GM13977 (cell line): ENCODE measurements around the gene COX19.

Experiments used
- DNase-seq: peaks from one replicate; pipeline ENCODE4 v3.0.0; 2012; ENCODE audit warnings: low spot score
- CTCF ChIP-seq: IDR thresholded peaks from 2 replicates; pipeline ENCODE4 v1.5.1; 2012; ENCODE audit warnings: mild to moderate bottlenecking, control low read depth; ENCODE audit not compliant: insufficient read depth; ENCODE audit errors: extremely low read depth, missing control alignments
- in situ Hi-C: fragments of 300-500 bp; cut with MboI; formaldehyde crosslinking; loops from one replicate; pipeline ENCODE4 v1.12.0; 2022; ENCODE audit warnings: low sequenced_read_pairs, low pct_unique_long_range_greater_than_20kb, mixed read lengths, inconsistent platforms; ENCODE audit not compliant: unreplicated experiment

The COX19 gene

GRCh38 chr7:988963-989529 is 13.7 kb upstream of the COX19 start:
- no peak for TF ChIP-seq CTCF
- DNase-seq = no peak
- in situ Hi-C loops = no loop called here

- in situ Hi-C loops = no loop called here
- no peak for DNase-seq
- TF ChIP-seq CTCF = no peak
Measured at GRCh38 chr7:988426-988911, 13.1 kb upstream of the COX19 start.

- no peak for DNase-seq
- no peak for TF ChIP-seq CTCF
- in situ Hi-C loops = no loop called here
Measured at GRCh38 chr7:987909-988308, 12.6 kb upstream of the COX19 start.

- in situ Hi-C loops = no loop called here
- no peak for DNase-seq
- no peak for TF ChIP-seq CTCF
Measured at GRCh38 chr7:986766-987751, 11.7 kb upstream of the COX19 start.

GRCh38 chr7:985915-986741 is 10.8 kb upstream of the COX19 start:
- no peak for DNase-seq
- in situ Hi-C loops = no loop called here
- TF ChIP-seq CTCF = no peak

- in situ Hi-C loops = no loop called here
- DNase-seq = no peak
- TF ChIP-seq CTCF = no peak
Measured at GRCh38 chr7:985127-985416, 9.7 kb upstream of the COX19 start.
